Cardiac muscle cell (in vitro differentiated cells and primary cell): ENCODE results near the gene KLHL42. TPM values are rescaled to one million over a fixed set of nuclear protein-coding genes. Genes with fewer than 3 reads are reported as not detected.
"Not testable (repeated sequence)": the region's sequence is repeated elsewhere in the genome, so short reads cannot be mapped to it uniquely, and the experiment has no call there.

ENCODE experiments used
- DNase-seq, 2 donors: peaks; one replicate each; pipeline versions ENCODE4 v3.0.0 to v3.0.0-alpha.2; 2010 to 2017; ENCODE audit warnings: low read depth in 1 of 2, low spot score in 1 of 2
- H3K27ac ChIP-seq: fragments of 200-600 bp; sonication (generic); 2 replicates; pipeline ENCODE4 v1.5.1; 2016
- H3K27me3 ChIP-seq: fragments of 200-600 bp; sonication (generic); 2 replicates; pipeline ENCODE4 v1.6.0; 2016; ENCODE audit warnings: control low read depth
- H3K36me3 ChIP-seq: fragments of 200-600 bp; sonication (generic); 2 replicates; pipeline ENCODE4 v1.5.1; 2016; ENCODE audit warnings: control low read depth
- H3K4me1 ChIP-seq: fragments of 200-600 bp; sonication (generic); 2 replicates; pipeline ENCODE4 v1.8.1; 2017; ENCODE audit warnings: low read depth, mild to moderate bottlenecking, mixed run types
- H3K4me3 ChIP-seq: fragments of 200-600 bp; sonication (generic); 2 replicates; pipeline ENCODE4 v1.5.1; 2016; ENCODE audit warnings: mild to moderate bottlenecking
- H3K9me3 ChIP-seq: fragments of 200-600 bp; sonication (generic); 2 replicates; pipeline ENCODE4 v1.5.1; 2017; ENCODE audit warnings: low read depth, mild to moderate bottlenecking, control low read depth
- polyA plus RNA-seq: library from polyadenylated mRNA; unstranded; fragments of >200 nt; fragmentation: Nextera tagmentation; extraction: Ambion mirVana; gene quantifications from 2 replicates; pipeline ENCODE4 v1.2.1, GENCODE V29; 2016
- total RNA-seq: library from RNA; depleted of rRNA; stranded (reverse); fragments of >200 nt; gene quantifications from 2 replicates; pipeline ENCODE4 v1.2.3, GENCODE V29; 2016
- TF ChIP-seq, protein P1 (sequence below): IDR thresholded peaks from 2 replicates; pipeline ENCODE4 v1.5.1; 2012; ENCODE audit warnings: low read depth, mild to moderate bottlenecking, low read length

Gene KLHL42, protein sequence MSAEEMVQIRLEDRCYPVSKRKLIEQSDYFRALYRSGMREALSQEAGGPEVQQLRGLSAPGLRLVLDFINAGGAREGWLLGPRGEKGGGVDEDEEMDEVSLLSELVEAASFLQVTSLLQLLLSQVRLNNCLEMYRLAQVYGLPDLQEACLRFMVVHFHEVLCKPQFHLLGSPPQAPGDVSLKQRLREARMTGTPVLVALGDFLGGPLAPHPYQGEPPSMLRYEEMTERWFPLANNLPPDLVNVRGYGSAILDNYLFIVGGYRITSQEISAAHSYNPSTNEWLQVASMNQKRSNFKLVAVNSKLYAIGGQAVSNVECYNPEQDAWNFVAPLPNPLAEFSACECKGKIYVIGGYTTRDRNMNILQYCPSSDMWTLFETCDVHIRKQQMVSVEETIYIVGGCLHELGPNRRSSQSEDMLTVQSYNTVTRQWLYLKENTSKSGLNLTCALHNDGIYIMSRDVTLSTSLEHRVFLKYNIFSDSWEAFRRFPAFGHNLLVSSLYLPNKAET
- total RNA-seq (27.4 and 42.2 TPM in 2 replicates), polyA plus RNA-seq (25.7 and 26.5 TPM in 2 replicates)

DNA sequence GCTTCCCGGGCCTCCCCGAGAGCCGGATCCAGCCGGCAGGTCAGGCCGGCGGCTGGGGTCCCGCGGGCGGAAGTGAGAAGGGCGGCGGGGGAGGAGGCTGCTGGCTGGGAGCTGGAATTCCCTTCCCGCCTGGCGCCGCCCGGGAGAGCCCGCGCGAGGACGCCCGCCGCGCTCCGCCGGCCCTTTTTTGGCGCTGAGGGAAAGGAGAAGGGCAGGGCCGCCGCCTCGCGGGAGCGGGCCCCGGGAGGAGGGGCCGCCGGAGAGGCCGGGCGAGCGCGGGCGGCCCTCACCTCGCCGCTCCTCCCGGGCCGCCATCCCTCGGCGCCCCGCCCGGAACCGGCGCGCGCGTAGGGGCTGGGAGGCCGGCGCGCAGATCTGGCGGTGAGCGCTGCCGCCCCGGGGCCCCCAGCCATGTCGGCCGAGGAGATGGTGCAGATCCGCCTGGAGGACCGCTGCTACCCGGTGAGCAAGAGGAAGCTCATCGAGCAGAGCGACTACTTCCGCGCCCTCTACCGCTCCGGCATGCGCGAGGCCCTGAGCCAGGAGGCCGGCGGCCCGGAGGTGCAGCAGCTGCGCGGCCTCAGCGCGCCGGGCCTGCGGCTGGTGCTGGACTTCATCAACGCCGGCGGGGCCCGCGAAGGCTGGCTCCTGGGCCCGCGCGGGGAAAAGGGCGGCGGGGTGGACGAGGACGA is at the start of gene KLHL42, which contains the start of gene MANSC4:
Gene KLHL42, plus strand, starts transcription at position 314 of the 692 bp plus-strand sequence. Its CDS starts 98 bp downstream, at position 412.
Gene MANSC4, minus strand, starts transcription at position 317 of the 692 bp plus-strand sequence. CDS start 8,960 bp downstream, outside the sequence.
- TF ChIP-seq, protein P1, sequence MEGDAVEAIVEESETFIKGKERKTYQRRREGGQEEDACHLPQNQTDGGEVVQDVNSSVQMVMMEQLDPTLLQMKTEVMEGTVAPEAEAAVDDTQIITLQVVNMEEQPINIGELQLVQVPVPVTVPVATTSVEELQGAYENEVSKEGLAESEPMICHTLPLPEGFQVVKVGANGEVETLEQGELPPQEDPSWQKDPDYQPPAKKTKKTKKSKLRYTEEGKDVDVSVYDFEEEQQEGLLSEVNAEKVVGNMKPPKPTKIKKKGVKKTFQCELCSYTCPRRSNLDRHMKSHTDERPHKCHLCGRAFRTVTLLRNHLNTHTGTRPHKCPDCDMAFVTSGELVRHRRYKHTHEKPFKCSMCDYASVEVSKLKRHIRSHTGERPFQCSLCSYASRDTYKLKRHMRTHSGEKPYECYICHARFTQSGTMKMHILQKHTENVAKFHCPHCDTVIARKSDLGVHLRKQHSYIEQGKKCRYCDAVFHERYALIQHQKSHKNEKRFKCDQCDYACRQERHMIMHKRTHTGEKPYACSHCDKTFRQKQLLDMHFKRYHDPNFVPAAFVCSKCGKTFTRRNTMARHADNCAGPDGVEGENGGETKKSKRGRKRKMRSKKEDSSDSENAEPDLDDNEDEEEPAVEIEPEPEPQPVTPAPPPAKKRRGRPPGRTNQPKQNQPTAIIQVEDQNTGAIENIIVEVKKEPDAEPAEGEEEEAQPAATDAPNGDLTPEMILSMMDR: no peak
- DNase-seq: peak; percentile 88 to 89
- Histone ChIP-seq H3K9me3 (no peaks in the 10 kb centered on the region), H3K36me3 (no peaks in the 10 kb centered on the region), H3K4me1 (peaks cover 4% of the 10 kb centered on the region), H3K4me3 (peak within 1 kb of the TSS; percentile 57), H3K27ac (peak within 1 kb of the TSS; percentile 98), H3K27me3 (no peaks in the 10 kb centered on the region)

DNA sequence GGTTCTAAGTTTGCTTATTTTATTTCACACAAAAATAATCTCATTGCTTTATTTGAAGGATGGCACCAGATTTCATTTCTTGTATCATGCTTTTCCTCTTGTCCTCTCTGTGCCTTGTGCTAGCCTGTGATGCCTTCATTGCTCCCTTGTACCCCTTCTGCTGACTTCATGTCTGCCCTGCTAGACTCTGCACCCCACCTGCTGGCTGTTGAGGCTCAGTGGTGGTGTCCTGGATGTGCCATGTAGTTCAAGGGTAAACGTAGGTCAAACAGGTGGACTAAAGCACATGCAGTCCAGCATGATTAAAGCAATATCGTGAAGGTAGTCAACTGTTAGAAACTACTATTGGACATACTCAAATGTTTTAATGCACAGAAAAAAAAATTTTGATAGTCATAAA is 47.8 kb upstream of the KLHL42 start:
- DNase-seq: peak in 1 of 2 donors; percentile 2
- H3K4me3 ChIP-seq: no peak overlapping the region

DNA sequence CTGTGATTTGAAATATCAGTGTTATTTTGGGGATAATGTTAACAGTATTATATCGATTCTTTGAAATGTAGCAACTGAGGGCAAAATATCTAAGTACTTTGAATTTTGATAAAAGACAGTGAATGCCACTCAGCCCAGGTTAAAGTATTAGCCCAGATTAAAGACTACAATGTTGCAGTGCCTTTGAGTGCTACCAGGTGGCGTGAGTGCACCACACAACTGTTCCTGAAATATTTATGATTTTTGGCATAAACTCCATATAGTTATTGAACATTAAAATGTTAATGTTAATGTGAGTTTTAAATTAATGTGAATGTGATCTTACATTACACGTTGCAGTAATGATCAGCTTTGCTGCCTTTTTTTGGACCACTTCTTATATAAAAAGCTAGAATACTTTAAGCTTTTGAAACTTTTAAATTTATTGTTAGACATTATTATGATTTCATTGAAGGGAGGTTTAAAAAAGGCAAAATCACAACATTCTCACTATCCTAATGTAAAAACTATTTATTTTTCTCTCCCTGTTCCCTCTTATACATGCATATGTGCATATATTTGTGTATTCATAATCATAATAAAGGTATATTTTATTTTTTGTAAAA is 46.9 kb upstream of the KLHL42 start:
- no peaks in the 10 kb centered on the region for H3K9me3 ChIP-seq
- TF ChIP-seq, protein P1: peak; percentile 87
- DNase-seq: peak; percentile 48 to 57
- peaks cover 43% of the 10 kb centered on the region for H3K36me3 ChIP-seq
- no peak overlapping the region for H3K4me3 ChIP-seq
- no peak overlapping the region for H3K27ac ChIP-seq
- no peaks in the 10 kb centered on the region for H3K27me3 ChIP-seq
- H3K4me1 ChIP-seq: no peaks in the 10 kb centered on the region

More for the DNA sequence above, 47.8 kb upstream of the KLHL42 start:
- TF ChIP-seq, protein P1: peak; percentile 20
- H3K27me3 ChIP-seq: no peaks in the 10 kb centered on the region
- peaks cover 35% of the 10 kb centered on the region for H3K36me3 ChIP-seq
- H3K9me3 ChIP-seq: no peaks in the 10 kb centered on the region
- no peak overlapping the region for H3K27ac ChIP-seq
- no peaks in the 10 kb centered on the region for H3K4me1 ChIP-seq

DNA sequence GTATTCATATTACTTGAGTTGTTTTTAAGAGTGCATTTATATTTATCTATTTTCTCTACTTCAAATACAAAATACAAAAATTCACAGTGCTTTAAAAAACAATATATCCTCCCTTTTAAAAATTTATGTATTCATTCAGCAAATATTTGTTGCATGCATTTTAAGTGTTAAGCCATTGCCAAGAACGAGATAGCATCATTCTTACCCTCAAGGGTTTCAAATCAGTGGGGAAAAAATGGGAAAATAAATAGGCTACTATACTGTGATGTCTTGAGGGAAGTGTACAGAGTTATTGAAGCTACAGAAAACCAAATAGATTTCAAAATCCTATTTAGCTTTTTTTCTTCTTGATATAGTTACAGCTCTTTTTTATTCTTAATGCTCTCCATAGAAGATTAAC is 46.2 kb upstream of the KLHL42 start:
- H3K4me3 ChIP-seq: no peak overlapping the region
- TF ChIP-seq, protein P1: no peak

DNA sequence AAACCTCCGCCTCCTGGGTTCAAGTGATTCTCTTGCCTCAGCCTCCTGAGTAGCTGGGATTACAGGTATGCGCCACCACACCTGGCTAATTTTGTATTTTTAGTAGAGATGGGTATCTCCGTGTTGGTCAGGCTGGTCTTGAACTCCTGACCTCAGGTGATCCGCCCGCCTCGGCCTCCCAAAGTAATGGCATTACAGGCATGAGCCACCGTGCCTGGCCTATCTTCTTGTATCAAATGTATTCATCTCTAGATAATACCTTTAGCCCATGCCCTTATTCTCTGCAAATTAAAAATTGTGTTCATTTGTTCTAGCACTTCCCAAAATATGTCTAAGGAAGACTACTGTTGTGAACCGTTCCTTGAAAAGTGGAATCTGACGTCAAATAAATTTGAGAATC is 45.7 kb upstream of the KLHL42 start:
- H3K4me1 ChIP-seq, DNase-seq, H3K4me3 ChIP-seq, H3K27me3 ChIP-seq, H3K27ac ChIP-seq, H3K9me3 ChIP-seq: not testable (repeated sequence)
- peaks cover 50% of the 10 kb centered on the region for H3K36me3 ChIP-seq

More for the DNA sequence above, 46.2 kb upstream of the KLHL42 start:
- Histone ChIP-seq H3K36me3 (peaks cover 47% of the 10 kb centered on the region), H3K9me3 (no peaks in the 10 kb centered on the region), H3K27me3 (no peaks in the 10 kb centered on the region), H3K4me1 (no peaks in the 10 kb centered on the region), H3K27ac (no peak overlapping the region)
- DNase-seq: no peak
